C4-2B (cell line): Measurements from ENCODE around the gene AGPS.

Source experiments
- ZFX ChIP-seq: fragments of 450-650 bp; IDR thresholded peaks from 2 replicates; pipeline ENCODE4 v1.6.1; 2017
- TF ChIP-seq, protein P1 (sequence below): fragments of 450-650 bp; conservative IDR thresholded peaks from 2 replicates; pipeline ENCODE4 v1.5.1; 2017; ENCODE audit warnings: mild to moderate bottlenecking

DNA sequence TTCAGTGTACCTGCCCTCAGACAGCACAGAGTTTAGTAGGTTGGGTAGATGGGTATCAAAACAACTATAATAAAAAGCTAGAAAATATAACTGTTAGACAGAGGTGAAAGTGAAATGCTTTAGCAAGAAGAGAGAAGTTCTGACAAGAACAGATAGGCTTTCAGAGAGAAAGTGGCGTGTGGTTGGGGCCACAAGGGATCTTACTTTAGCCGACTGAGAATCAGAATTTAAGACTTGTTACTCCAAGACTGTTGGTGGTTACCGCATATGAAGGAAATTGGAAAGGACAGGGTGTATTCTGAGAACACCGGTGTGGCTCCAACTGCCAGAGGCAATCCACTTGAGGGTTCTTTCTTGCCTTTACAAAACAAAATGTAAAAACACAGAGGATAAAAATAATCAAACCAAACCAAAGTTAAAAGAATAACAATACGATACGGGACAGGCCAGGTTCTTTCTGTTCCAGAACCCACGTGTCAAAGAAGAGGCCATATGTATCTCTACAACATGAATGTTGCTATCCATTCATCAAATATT lies 44.4 kb upstream of the AGPS start:
- TF ChIP-seq, protein P1, sequence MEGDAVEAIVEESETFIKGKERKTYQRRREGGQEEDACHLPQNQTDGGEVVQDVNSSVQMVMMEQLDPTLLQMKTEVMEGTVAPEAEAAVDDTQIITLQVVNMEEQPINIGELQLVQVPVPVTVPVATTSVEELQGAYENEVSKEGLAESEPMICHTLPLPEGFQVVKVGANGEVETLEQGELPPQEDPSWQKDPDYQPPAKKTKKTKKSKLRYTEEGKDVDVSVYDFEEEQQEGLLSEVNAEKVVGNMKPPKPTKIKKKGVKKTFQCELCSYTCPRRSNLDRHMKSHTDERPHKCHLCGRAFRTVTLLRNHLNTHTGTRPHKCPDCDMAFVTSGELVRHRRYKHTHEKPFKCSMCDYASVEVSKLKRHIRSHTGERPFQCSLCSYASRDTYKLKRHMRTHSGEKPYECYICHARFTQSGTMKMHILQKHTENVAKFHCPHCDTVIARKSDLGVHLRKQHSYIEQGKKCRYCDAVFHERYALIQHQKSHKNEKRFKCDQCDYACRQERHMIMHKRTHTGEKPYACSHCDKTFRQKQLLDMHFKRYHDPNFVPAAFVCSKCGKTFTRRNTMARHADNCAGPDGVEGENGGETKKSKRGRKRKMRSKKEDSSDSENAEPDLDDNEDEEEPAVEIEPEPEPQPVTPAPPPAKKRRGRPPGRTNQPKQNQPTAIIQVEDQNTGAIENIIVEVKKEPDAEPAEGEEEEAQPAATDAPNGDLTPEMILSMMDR = no peak
- no peak for TF ChIP-seq ZFX
